Esophagus squamous epithelium (tissue), 4 donors: ENCODE results near the gene CTIF.

Source experiments
- CTCF ChIP-seq, 6 experiments: fragments of 450-650 bp in 4 of 6; fragments of 200-600 bp in 2 of 6; sonication (generic) in 2 of 6; IDR thresholded peaks; one replicate each; pipeline ENCODE4 v1.5.1; 2016 to 2019; ENCODE audit warnings: antibody characterized with exemption in 6 of 6, mild to moderate bottlenecking in 4 of 6, moderate library complexity in 4 of 6
- POLR2A ChIP-seq, 4 donors: fragments of 450-650 bp; IDR thresholded peaks; one replicate each; pipeline ENCODE4 v1.6.1; 2017; ENCODE audit warnings: antibody characterized with exemption in 4 of 4, mild to moderate bottlenecking in 4 of 4, moderate library complexity in 3 of 4

- no peak for TF ChIP-seq CTCF (IDR thresholded peaks at IDR 0.05)
- TF ChIP-seq POLR2A (IDR thresholded peaks at IDR 0.05): no peak
Observed at GRCh38 chr18:48739266-48740067, 200.6 kb downstream of the CTIF start.
